Activated CD8-positive, alpha-beta memory T cell treated with anti-CD3 and anti-CD28 coated beads, Interleukin-2, amount 50 U/mL, for 1 hour (primary cell): ENCODE data around the gene PTPN21.

Experiments used
- DNase-seq: peaks from one replicate; pipeline ENCODE4 v3.0.0-alpha.2; 2020; ENCODE audit errors: extremely low read depth

PTPN21 gene

DNA sequence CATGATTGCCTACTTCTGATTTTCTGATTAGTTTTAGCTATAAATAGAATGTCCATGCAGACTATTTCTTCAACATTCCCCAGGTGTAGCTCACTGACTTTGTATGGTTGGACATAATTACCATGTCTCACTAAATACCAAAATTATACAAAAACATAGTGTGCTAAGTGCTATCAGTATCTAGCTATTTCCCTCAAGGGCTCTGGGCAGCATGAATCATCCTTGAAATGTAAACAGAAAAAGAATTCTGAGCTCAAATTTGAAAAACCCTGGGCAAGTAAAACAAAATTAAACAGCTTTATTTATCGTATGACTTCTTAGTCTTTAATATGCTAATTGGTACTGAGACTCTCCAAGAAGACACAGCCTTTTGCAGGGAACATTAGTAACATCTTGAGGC is 86.4 kb downstream of the PTPN21 start:
- no peak for DNase-seq

DNA sequence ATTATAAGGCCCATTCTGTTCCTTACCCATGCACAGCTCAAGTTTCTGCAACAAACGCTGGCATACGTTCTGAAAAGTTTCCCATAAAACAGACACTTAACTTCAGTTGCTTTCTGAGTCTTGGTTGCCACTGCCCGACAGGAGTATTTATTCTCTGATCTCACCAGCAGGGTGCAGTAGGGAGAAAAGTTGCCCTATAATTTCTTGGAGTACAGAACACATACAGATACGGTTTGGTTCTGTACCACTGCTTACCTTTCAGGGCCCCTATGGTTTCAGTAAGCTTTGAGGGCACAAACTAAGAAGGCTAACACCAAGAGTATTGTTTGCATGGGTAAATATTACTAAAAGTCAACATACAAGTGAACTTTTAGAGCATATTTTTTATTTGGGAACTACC is 91.5 kb downstream of the PTPN21 start:
- DNase-seq: no peak

GRCh38 chr14:88454886-88455285 is 99.9 kb downstream of the PTPN21 start:
- no peak for DNase-seq

DNA sequence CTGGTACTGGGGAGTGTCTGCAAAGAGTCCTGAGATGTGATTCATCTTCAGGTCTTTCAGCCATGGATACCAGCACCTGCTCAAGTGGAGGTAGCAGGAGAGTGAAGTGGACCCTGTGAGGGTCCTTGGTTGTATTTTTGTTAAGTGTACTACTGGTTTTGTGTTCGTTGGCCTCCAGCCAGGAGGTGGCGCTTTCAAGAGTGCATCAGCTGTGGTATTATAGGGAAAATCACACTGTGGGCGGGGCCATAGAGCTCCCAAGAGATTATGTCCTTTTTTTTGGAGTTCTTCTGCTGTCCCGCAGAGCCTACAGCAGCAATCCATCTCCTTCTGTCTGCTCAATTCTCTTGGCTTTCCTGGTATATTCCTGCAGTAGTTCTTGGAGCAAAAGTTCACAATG is 102.6 kb downstream of the PTPN21 start:
- DNase-seq: no peak

GRCh38 chr14:88439088-88439487 is 115.7 kb downstream of the PTPN21 start:
- no peak for DNase-seq

DNA sequence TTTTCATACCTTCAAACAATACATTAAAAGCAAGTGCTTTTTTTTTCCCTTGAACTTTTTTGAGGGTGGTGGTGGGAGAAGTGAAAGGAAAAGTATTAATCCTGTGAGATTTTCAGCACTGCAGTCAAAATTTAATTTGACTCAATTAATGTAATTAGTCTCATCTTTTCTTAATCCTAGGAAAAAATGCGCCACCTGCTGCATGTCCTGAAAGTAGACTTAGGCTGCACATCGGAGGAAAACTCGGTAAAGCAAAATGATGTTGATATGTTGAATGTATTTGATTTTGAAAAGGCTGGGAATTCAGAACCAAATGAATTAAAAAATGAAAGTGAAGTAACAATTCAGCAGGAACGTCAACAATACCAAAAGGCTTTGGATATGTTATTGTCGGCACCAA is 117.1 kb downstream of the PTPN21 start:
- DNase-seq: no peak

DNA sequence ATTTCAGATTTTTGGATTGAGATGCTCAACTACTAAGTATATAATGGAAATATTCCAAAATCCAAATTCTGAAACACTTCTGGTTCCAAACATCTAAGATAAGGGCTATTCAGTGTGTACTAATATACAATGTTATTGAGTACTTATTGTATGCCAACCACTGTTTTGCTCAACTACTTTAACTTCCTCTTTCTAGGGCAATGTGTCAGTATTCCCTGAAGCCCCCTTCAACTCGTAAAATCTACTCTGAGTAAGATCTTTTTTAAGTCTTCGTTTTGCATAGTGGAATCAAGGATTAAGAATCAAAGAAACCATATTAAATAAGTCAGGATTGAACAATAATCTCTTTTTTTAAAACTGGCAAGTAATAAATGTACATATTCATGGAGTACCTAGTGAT is 123.8 kb downstream of the PTPN21 start:
- DNase-seq: no peak

DNA sequence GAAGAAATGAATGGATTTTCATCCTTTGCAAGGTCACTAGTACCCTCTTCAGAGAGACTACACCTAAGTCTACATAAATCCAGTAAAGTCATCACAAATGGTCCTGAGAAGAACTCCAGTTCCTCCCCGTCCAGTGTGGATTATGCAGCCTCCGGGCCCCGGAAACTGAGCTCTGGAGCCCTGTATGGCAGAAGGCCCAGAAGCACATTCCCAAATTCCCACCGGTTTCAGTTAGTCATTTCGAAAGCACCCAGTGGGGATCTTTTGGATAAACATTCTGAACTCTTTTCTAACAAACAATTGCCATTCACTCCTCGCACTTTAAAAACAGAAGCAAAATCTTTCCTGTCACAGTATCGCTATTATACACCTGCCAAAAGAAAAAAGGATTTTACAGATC is 128.5 kb downstream of the PTPN21 start:
- no peak for DNase-seq

DNA sequence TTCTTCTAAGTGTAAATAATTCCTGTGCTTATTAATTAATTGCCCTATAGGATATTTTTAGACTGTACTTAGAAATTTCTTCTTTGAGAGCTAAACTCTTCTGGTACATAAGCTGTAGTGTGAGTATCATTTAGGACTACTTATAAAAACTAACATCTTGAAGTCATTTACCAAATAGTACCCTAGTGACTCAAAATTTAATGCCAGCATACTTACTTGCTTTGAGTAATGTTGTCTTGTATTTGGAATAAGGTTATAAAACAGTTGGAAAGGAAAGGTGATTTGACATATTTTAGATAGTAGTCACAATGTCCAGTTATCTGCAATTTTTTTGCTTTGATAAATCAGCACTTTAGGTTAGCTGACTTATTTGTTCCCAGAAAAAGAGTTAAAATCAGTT is 130.2 kb downstream of the PTPN21 start:
- no peak for DNase-seq

GRCh38 chr14:88422919-88423650 is 131.7 kb downstream of the PTPN21 start:
- no peak for DNase-seq

DNA sequence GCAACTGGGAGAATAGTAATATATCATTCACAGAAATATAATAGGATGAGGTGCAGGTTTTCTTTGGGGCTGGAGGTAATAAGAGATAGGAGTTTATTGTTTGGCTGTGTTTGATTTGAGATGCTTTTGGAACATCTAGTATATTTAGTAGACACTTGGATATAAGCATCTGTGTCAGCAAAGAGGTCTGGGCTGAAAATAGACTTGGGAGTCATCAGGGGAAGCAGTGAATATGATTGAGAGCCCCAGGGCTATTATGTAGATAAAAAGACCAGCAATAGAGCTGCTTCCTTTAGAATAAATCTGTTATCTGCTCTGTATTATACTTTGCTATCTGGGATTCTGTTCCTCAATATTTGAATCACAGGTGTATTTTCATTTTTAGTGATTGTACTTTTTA is 132.8 kb downstream of the PTPN21 start:
- DNase-seq: no peak

DNA sequence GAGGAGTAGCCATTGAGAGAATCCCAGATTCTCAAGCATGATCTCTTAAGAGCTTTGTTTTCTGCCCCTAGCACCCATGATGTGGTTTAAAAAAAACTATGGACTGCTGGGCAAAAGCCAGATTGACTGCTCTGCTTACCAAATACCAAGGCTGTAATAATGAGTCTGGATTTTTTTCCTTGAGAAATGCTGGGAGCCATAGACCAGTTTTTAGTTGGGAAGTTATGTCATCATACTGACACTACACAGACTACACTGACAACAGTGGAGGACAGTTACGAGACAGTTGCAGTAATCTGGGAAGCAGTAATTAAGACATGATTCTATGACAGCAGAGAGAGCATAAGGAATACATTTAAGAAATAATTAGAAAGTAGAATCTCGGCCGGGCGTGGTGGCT is 133.5 kb downstream of the PTPN21 start:
- DNase-seq: no peak

GRCh38 chr14:88420187-88420586 is 134.6 kb downstream of the PTPN21 start:
- no peak for DNase-seq

DNA sequence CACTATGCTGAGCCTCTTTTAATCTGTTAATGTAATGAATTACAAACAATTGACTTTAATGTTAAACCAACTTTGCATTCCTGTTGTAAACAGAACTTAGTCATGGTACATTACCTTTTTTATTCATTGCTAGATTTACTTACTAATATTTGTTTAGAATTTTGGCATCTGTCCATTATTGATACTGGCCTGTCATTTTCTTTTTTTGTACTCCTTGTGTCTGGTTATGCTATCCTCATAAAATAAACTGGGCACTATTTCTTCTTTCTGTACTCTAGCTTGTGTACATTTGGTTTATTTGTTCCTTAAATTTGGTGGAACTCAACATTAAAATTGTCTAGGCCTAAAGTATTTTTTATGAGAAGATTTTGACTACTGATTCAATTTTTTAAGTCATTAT is 137.2 kb downstream of the PTPN21 start:
- DNase-seq: no peak
